Gastrocnemius medialis (tissue), 4 donors: ENCODE measurements around the gene CDC5L. TPM values are rescaled to one million over a fixed set of nuclear protein-coding genes. Genes with fewer than 3 reads are reported as not detected.

Source experiments
- ATAC-seq, 2 donors: fragments of 150-250 bp; one replicate each; pipeline ENCODE4 v1.9.1; 2016
- DNase-seq, 2 donors: peaks; one replicate each; pipeline ENCODE4 v3.0.0-alpha.2; 2019
- H3K27ac ChIP-seq, 4 donors: fragments of 200-600 bp; sonication (generic); 1 replicate in 1 of 4; 2 replicates in 3 of 4; pipeline ENCODE4 v1.5.1; 2016 to 2018; ENCODE audit warnings: mild to moderate bottlenecking in 2 of 4, moderate library complexity in 1 of 4
- H3K27me3 ChIP-seq, 3 donors: fragments of 200-600 bp; sonication (generic) in 2 of 3; 1 replicate in 1 of 3; 2 replicates in 2 of 3; pipeline versions ENCODE4 v1.5.1 to v1.6.0; 2016 to 2019; ENCODE audit warnings: mild to moderate bottlenecking in 1 of 3, moderate library complexity in 1 of 3
- H3K36me3 ChIP-seq, 2 donors: fragments of 200-600 bp; sonication (generic) in 1 of 2; one replicate each; pipeline ENCODE4 v1.5.1; 2017 to 2018
- H3K4me1 ChIP-seq, 2 donors: fragments of 200-600 bp; sonication (generic) in 1 of 2; one replicate each; pipeline ENCODE4 v1.5.1; 2016 to 2017; ENCODE audit warnings: mild to moderate bottlenecking in 2 of 2
- H3K4me3 ChIP-seq, 4 donors: fragments of 200-600 bp; sonication (generic) in 3 of 4; 1 replicate in 1 of 4; 2 replicates in 3 of 4; pipeline ENCODE4 v1.5.1; 2016 to 2019; ENCODE audit warnings: mild to moderate bottlenecking in 2 of 4
- H3K9me3 ChIP-seq, 3 donors: fragments of 200-600 bp; sonication (generic) in 2 of 3; 1 replicate in 1 of 3; 2 replicates in 2 of 3; pipeline ENCODE4 v1.5.1; 2016 to 2019
- CTCF ChIP-seq, 5 experiments: fragments of 450-650 bp in 3 of 5; fragments of 200-600 bp in 2 of 5; sonication (generic) in 2 of 5; IDR thresholded peaks in 4 of 5; conservative IDR thresholded peaks in 1 of 5; 1 replicate in 4 of 5; 2 replicates in 1 of 5; pipeline ENCODE4 v1.5.1; 2016 to 2019; ENCODE audit warnings: antibody characterized with exemption in 5 of 5, mild to moderate bottlenecking in 3 of 5, moderate library complexity in 3 of 5
- POLR2A ChIP-seq, 2 donors: fragments of 450-650 bp; IDR thresholded peaks; one replicate each; pipeline ENCODE4 v1.6.1; 2017; ENCODE audit warnings: antibody characterized with exemption in 2 of 2, mild to moderate bottlenecking in 2 of 2, moderate library complexity in 2 of 2
- in situ Hi-C, 4 donors: fragments of 200-750 bp; cut with MboI; loops; one replicate each; pipeline versions ENCODE4 v1.15.0 to v1.8.0; 2017; ENCODE audit warnings: low sequenced_read_pairs in 4 of 4
- intact Hi-C: fragments of 100-400 bp; cut with DNase I; formaldehyde crosslinking; loops from one replicate; pipeline ENCODE4 v1.15.1; 2023; ENCODE audit warnings: low total_unique reads
- total RNA-seq, 4 donors: library from RNA; depleted of rRNA; stranded (reverse); fragments of >200 nt; gene quantifications; one replicate each; pipeline versions ENCODE4 v1.1.0 to v1.2.3, GENCODE V29; 2016

CDC5L gene
- total RNA-seq, 4 donors from 2014 or later: 26.3 to 30.3 (median 27.7) TPM

GRCh38 chr6:44468835-44469234 is 81.3 kb downstream of the CDC5L start:
- Histone ChIP-seq H3K27me3 (no peaks in the 10 kb centered on the region), H3K4me1 (peaks cover 15 to 20% of the 10 kb centered on the region in 2 donors), H3K9me3 (no peaks in the 10 kb centered on the region), H3K4me3 (no peak overlapping the region), H3K36me3 (no peaks in the 10 kb centered on the region), H3K27ac (no peak overlapping the region)
- DNase-seq (no peak), ATAC-seq (no peak)
- in situ Hi-C loops: loop anchor here in 1 of 4 donors (25.0 kb wide), 1 partner anchor 1443 kb away; no protein-coding TSS in a partner anchor
- no peak for TF ChIP-seq POLR2A (IDR thresholded peaks at IDR 0.05)
- no peak for TF ChIP-seq CTCF (IDR thresholded peaks at IDR 0.05 in 4 of 5, conservative IDR thresholded peaks at IDR 0.05 in 1 of 5)
- intact Hi-C loops: no loop called here

- H3K9me3 ChIP-seq: no peaks in the 10 kb centered on the region
- in situ Hi-C loops (loop anchor here in 2 of 4 donors (10.0 to 25.0 kb wide), 2 partner anchors 1245 to 1442 kb away; no protein-coding TSS in a partner anchor), intact Hi-C loops (no loop called here)
- no peaks in the 10 kb centered on the region for H3K36me3 ChIP-seq
- DNase-seq: no peak
- ATAC-seq: peak; percentile 6 to 14
- H3K27ac ChIP-seq: peak overlapping the region in 1 of 4 donors; percentile 60
- H3K27me3 ChIP-seq: no peaks in the 10 kb centered on the region
- no peak for TF ChIP-seq POLR2A (IDR thresholded peaks at IDR 0.05)
- TF ChIP-seq CTCF (IDR thresholded peaks at IDR 0.05 in 4 of 5, conservative IDR thresholded peaks at IDR 0.05 in 1 of 5): peak in 2 of 5 experiments; percentile 12 to 22
- peaks cover 15 to 20% of the 10 kb centered on the region in 2 donors for H3K4me1 ChIP-seq
- no peak overlapping the region for H3K4me3 ChIP-seq
Measured at GRCh38 chr6:44470115-44470464, 82.6 kb downstream of the CDC5L start.

- no peaks in the 10 kb centered on the region for H3K9me3 ChIP-seq
- no peaks in the 10 kb centered on the region for H3K36me3 ChIP-seq
- intact Hi-C loops: no loop called here
- TF ChIP-seq POLR2A (IDR thresholded peaks at IDR 0.05): no peak
- TF ChIP-seq CTCF (IDR thresholded peaks at IDR 0.05 in 4 of 5, conservative IDR thresholded peaks at IDR 0.05 in 1 of 5): no peak
- peak overlapping the region; percentile 6 to 60 (median 51) for H3K27ac ChIP-seq
- no peak for ATAC-seq
- no peak overlapping the region for H3K4me3 ChIP-seq
- in situ Hi-C loops: loop anchor here in 2 of 4 donors (10.0 to 25.0 kb wide), 2 partner anchors 1244 to 1442 kb away; no protein-coding TSS in a partner anchor
- DNase-seq: no peak
- H3K27me3 ChIP-seq: no peaks in the 10 kb centered on the region
- peaks cover 19 to 24% of the 10 kb centered on the region in 2 donors for H3K4me1 ChIP-seq
Measured at GRCh38 chr6:44470746-44471145, 83.2 kb downstream of the CDC5L start.

- TF ChIP-seq POLR2A (IDR thresholded peaks at IDR 0.05): no peak
- TF ChIP-seq CTCF (IDR thresholded peaks at IDR 0.05 in 4 of 5, conservative IDR thresholded peaks at IDR 0.05 in 1 of 5): no peak
- ATAC-seq (peak in 1 of 2 donors; percentile 26), DNase-seq (peak in 1 of 2 donors; percentile 20)
- in situ Hi-C loops (loop anchor here in 2 of 4 donors (10.0 to 25.0 kb wide), 2 partner anchors 1243 to 1441 kb away; no protein-coding TSS in a partner anchor), intact Hi-C loops (no loop called here)
- no peaks in the 10 kb centered on the region for H3K9me3 ChIP-seq
- H3K36me3 ChIP-seq: no peaks in the 10 kb centered on the region
- peak overlapping the region; percentile 6 to 60 (median 51) for H3K27ac ChIP-seq
- H3K4me1 ChIP-seq: peaks cover 24 to 31% of the 10 kb centered on the region in 2 donors
- no peak overlapping the region for H3K4me3 ChIP-seq
- H3K27me3 ChIP-seq: no peaks in the 10 kb centered on the region
Measured at GRCh38 chr6:44471271-44471981, 83.9 kb downstream of the CDC5L start.
